Effector CD8-positive, alpha-beta T cell (primary cell): ENCODE results near the gene MRPS7.
A peak's percentile ranks its signal among the peaks of the same experiment; 100 is the strongest.

Experiments
- DNase-seq: peaks from one replicate; lab custom pipeline; 2025; lab: John Stamatoyannopoulos, UW
- total RNA-seq, 4 experiments: gene quantifications; one replicate each; lab custom pipeline; 2026; lab: John Stamatoyannopoulos, UW

MRPS7 gene
- total RNA-seq = 37.2 to 83.1 (median 46.7) reads per million in 4 experiments

DNA sequence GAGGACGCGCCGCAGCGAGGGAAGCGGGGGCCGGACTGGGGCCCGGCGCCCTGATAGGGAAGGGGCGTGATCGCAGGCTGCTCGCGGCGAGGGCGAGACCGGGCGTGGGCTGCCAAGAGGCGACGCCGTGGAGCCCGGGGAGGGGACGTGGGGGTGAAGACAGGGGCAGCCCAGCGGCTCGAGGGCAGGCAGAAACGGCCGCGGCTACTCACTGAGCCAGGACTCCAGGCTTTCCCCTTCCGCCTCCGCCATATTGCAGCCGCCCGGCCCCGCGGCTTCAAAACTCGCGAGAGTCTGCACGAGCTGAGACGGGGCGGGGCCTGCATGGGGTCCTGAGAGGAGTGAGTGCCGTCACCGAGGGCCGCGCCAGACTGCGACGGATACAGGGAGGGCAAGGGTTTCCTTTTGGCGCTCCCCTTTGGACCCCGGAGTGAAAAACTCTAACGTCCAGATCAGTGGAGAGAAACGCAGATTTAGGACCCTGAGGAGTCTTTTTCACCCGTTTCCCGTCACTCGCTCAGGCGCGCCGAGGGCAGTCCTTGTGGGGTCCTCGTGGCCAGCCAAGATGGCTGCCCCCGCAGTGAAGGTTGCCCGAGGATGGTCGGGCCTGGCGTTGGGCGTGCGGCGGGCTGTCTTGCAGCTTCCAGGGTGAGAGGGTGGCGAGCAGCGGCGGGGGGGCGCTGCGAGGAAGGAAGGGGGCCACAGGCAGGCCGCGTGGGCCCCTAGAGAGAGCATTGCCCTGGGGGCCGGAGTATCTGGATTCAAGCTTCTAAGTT is at the start of gene MRPS7, which contains the start of gene GGA3:
Gene MRPS7, plus strand, starts transcription at position 544 of the 776 bp plus-strand sequence. Its CDS starts 22 bp downstream, at position 566.
Gene GGA3, minus strand, starts transcription at position 271 of the 776 bp plus-strand sequence. Its CDS starts 19 bp downstream, at position 252.
- peak; percentile 93 for DNase-seq

DNA sequence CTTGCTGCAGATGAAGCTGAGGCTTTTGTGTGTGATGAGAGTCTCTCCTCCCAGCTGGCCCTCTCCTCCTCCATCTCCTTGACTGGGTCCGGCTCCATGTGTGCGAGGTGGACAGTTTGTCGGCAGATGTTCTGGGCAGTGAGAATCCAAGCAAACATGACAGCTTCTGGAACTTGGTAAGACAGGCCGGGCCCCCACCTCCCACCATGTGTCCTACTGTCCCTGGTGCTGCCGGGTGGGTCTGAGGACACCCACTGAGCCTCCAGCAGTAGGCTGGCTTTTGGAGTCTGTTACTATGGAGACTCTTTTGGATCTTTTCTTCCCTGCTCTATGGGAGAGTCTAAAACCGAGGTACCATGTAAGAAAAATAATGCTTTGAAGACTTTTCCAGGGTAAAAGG is 43.5 kb upstream of the MRPS7 start:
- DNase-seq = no peak

DNA sequence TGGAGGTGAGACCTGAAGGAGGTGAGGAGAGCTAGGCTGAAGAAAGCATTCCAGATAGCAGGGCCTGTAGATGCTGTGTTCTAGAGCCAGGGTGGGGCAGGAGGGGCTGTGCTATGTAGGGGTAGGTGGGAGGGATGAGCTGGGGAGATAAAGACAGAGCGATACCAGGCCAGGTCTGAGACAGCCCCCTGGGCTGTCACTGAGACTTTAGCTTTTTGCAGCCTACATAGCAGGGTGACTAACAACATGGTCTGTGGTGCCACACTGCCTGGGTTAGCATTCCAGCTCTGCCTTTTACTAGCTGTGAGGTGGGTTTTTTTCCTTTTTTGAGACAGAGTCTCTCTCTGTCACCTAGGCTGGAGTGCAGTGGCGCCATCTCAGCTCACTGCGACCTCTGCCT is 41.9 kb upstream of the MRPS7 start:
- DNase-seq = no peak

DNA sequence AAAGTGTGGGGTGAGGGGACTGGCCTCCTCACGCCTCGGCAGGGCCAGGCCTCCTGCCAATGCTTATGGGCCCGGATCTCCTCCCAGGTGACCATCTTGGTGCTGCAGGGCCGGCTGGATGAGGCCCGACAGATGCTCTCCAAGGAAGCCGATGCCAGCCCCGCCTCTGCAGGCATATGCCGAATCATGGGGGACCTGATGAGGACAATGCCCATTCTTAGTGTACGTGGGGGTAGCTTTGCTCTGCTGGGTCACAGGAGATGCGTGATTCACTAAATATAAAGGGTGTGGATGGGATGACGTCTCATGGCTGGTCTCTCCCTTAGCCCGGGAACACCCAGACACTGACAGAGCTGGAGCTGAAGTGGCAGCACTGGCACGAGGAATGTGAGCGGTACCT is 36.7 kb upstream of the MRPS7 start:
- no peak for DNase-seq

DNA sequence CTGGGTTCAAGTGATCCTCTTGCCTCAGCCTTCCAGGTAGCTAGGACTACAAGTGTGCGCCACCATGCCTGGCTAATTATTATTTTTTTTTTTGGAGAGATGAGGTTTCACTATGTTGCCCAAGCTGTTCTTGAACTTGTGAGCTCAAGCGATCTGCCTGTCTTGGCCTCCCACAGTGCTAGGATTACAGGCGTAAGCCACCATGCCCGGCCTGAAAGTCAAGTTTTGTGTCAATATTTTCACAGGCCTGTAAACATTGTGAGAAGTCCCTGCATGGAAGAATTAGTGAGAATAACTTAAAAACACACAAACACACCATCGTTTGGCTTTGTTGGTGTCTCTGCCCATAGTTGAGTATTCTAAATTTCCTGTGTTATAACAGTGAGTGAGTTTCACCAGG is 34.0 kb upstream of the MRPS7 start:
- no peak for DNase-seq

DNA sequence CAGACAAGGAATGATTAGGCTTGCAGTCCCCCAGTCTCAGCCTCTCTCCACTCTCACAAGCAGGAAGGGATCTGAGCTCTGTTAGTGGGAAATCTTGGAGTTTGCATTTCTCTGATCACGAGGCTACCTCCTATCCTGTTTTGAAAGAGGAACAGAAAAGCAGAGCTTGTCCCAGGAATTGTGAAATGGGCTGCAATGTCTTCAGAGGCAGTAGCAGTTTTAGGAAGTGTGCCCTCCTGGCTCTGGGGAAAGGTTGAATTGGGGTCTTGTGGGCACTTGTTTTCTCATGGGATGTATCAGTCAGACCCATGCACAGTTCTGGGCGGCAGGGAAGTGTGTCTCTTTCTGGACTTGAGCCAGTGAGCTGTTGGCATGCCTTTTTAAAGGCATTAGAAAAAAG is 33.4 kb upstream of the MRPS7 start:
- DNase-seq = no peak

DNA sequence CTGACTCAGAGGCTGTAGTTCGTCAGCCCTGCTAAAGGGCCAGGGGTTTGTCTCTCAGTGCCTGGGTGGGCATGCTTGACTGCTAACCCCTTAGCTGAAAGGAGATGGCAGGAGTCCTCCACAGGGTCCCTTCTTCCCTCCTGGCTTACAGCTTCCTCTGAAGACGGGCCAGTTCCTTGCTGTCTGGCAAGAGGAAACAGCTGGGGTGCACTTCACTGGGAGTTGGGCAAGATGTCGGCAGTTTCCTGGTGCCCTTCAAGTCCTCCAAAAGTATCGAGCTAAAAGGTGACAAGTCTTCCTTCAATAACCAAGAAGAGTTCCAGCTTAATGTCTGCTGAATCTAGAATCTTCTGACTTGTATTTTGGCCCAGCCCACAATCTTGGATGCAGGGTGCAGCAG is 32.8 kb upstream of the MRPS7 start:
- no peak for DNase-seq

DNA sequence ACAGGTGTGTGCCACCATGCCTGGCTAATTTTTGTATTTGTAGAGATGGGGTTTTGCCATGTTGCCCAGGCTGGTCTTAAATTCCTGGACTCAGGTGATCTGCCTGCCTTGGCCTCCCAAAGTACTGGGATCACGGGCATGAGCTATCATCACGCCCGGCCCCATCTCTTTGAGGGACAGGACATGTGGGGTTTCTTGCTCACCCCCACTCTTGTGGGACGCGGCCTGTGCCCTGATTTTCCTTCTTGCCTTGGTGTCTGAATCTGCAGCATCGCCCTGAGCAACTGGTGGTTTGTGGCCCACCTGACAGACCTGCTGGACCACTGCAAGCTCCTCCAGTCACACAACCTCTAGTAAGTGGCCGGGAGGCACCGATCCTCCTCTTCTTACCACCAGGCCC is 30.6 kb upstream of the MRPS7 start:
- DNase-seq = no peak

DNA sequence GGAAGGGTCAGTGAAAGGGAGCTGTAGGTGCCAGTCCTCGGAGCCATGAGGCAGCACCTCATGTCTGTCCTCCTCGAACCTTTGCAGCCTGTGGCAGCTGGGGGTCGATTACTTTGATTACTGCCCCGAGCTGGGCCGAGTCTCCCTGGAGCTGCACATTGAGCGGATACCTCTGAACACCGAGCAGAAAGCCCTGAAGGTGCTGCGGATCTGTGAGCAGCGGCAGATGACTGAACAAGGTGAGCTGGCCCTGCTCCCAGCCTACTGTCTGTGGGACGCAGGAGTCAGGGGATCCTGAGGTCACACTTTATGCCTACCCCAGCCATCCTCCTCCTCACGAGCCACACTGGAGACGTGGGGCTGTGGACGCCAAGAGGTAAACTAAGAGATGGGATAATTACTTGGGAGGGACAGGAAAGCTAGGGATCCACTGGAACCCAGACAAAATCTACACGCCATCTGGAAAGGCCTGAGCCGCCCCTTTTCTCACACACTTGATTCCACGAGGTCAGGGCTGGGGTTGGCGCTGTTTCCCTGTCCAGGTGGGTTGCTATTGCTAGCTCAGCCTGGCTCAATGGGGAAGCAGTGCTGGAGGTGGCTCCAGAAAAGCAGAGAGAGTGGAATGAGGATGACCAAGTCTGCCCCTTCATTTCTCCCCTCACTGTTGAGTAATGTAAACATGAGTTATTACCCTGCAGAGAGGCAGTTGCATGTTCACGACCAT is 29.8 kb upstream of the MRPS7 start:
- DNase-seq = no peak

DNA sequence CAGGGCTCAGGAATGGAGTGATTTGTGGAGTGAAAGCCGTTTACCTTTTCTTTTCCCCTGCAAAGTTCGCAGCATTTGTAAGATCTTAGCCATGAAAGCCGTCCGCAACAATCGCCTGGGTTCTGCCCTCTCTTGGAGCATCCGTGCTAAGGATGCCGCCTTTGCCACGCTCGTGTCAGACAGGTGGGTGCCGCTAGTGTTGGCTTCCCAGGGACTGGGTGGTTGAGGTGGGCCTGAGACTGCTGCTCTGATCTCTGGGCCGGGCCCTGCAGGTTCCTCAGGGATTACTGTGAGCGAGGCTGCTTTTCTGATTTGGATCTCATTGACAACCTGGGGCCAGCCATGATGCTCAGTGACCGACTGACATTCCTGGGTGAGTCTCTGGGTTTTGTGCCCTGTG is 28.9 kb upstream of the MRPS7 start:
- no peak for DNase-seq

DNA sequence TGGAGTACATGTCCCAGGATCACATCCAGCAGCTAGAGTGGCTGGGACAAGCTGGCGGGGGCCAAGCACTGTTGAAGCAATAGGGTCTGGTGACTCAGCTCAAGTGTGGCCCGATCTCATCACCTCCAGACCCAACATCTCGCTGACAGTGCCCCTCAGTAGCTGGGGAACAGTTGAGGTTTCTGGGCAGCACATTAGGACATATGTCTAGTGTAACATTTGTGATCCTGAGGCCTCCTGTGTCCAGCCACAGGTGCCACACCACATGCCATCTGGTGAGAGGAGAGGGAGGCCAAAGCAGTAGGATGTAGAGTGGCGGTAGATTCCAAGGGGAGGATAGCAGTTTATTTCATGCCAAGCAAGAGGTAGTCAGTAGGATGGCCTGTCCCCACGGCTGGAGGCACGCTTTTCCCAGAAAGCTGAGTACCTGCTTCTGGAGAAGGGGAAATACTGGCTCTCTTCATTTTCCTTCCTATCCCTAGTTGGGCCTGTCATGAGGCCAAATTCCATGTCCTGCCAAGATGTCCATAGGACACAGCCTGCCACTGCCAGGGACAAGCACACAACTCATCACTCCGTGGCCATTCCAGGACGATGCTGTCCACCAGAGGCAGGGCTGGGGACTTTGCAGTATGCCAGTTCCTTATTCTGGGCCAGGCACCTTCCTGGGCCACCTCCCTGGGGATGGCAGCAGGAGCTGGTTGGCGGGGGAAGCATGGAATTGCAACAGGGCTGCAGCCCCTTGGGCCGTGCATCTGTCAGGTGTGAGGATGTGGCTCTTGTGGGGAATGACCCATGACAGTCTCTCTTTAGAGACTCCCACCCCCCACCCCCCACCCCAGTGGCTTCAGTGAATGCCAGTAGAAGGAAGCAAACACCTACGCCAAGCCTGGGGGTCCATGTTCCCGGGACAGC is 24.3 kb upstream of the MRPS7 start:
- no peak for DNase-seq

DNA sequence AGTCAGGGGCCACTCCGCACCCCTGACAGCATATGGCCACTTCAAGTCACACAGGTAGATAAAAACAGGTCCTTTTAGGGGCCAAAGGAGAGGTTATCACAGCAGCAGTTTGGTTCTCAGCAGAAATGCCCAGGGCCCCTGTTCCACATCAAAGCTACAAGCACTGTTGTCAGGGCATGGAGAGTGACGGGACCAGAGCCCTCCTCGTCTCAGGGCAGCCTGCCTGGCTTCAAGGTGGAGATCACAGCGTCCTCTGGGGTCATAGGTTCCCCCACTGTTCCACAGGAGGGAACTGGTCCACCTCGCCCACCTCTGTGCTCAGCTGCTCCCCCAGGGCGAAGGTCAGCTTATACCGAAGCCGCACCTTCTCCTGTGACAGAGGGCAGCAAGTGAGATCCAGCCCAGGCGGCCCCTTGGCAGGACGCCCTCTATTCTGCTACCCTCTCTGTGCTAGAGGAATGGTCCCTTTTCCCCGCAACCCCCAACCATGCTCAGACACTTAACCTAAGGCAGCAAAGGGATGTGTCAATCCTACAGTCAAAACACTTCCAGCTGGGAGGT is 23.6 kb upstream of the MRPS7 start:
- DNase-seq = no peak

DNA sequence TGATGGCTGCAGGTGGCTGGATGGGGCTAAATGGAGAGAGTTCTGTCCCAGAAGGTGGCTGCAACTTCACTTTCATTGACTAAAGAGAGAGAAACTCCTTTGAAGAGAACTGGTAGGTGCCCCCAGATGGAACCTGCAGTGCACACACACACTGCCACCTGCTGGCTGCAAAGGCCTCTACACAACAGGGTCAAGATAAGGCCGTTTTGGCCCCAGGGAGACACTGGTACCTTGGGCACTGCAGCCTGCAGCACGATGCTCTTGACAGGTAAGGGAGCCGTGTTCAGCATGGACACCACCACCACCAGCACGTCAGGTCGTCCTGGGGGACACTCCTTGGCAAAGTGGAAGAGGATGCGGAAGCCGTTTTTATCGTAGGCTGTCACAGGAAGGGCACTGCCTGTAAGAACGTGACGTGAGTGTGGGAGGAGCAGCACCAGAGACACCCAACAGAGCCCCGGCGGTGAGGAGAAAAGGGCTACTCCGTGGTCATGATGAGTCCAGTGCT is 22.9 kb upstream of the MRPS7 start:
- DNase-seq = peak; percentile 27

DNA sequence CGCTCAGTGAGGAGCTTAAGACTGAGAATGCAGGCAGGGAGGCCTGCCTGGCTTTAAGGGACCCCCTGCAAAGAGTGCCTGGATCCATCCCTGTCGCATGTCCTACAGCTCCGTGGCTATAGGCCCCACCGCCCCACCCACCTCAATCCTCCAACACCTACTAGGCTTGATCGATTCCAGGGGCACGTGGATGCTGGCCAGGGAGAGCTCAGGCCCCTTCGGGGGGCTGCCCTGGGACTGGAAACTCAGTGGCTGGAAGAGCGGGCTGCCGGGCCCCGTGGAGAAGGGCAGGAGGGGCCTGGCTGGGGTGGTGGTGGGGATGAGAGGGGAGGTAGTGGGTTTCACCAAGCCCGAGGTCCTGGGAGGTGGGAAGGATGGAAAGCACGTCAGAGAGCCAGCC is 22.5 kb upstream of the MRPS7 start:
- DNase-seq = no peak

DNA sequence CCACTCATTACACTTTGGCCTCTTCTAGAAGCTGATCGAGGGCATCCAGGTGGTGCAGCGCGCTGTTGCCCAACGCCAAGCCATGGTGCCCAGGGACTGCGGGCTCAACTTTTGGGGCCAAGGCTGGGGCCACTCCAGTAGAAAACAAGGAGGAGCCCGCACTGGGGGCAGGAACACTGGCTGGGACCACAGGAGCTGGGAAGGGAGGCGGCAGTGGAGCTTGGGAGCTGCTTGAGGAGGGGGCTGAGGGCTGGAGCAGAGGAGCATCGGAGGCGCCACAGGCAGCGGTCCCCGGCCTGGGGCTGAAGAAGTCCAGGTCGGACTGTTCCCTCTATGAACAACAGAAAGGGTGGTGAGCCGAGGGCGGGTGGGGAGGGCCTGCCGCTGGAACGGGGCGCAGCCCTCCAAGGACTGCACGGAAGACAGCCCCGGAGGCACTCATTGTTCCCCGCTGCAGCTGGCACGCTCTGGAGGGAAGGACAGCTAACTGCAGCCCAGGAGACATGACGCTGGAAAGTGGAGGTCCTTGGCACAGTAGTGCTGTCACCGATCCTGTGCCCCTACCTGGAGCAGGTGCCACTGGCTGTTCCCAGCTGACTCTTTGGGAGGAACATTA is 21.8 kb upstream of the MRPS7 start:
- DNase-seq = no peak

DNA sequence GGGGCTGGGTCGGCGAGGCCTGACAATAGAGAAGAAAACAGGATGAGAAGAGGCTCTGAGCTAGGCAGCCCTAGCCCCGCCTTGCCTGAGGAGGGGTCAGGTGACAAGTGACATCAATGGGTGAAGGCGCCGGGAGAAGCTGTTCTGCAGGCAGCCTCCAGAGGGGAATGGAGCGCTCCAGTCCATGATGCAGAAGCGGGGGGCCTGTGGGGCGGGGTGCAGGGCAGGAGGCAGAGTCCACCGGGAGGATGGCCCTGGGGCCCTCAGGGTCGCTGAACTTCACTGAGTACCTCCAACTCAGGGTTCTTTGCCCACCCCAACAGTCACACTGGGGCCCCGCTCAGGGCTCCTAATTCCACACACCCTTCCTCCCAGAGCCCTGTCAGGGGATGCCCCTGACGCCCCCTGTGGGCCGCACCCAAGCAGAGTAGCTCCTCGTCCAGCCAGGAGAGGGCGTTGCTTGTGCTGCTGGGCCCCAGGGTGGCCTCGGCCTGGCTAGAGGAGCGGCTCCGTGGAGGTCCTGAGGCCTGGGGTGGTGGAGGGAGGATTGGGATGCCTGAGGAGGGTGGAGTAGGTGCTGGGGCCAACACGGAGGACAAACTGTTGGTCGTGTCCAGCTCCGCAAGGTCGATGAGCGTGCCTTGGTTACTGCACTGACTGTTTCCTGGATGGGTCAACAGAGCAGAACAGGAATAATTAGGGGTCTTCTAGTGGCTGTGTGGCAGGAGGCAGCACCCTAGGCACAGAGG is 21.1 kb upstream of the MRPS7 start:
- DNase-seq = peak; percentile 1

DNA sequence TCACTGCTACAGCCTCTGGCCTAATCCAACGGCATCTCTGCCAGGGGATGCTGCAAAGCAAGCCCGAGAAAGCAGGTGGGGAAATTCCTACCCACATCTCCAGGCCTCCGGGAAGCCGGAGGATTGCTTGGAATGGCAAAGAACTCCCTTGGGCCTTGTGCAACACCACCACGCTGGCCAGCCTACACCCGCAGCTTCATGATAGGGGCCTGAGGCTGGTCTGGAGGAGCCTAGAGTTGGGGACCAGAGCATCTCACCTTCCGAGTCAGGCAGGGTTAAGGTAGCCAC is 20.6 kb upstream of the MRPS7 start:
- DNase-seq = no peak

DNA sequence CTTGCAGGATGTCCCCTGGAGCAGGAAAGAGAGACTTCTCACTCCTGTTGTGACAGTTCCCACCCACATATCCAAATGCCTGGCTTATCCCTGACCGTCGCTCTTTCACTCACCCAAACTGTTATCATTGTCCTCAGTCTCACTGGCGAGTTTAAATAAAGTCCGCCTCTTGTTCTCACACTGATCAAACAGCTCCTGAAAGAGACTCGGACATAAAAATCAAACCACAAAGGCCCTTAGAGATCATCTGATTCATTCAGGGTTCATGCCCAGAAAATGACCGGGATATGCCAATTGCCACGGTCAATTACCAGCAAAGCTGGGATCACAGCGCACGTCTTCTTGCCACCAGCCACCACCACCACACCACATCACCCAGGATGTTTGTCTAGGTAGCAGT is 20.2 kb upstream of the MRPS7 start:
- no peak for DNase-seq

DNA sequence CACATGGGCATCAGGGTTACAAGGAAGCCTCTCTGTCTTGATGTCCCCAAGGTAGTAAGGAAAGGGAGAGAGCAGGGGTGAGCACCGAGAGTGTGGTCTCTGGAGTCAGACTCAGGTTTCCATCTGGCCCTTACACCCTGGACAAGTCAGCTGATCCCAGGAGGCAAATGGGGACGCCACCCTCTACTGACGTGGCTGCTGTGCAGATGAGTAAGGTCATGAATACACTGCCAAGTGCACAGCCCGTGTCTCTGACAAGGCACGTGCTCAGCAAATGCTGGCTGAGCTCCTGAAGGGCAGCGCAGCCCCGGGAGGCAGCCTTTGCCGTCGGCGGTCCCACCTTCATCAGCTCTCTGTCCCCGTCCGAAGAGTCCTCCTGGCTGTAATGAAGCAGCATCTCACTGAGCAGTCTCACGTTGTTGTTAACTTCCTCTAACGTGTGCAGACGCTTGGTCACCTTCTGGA is 19.7 kb upstream of the MRPS7 start:
- DNase-seq = no peak

DNA sequence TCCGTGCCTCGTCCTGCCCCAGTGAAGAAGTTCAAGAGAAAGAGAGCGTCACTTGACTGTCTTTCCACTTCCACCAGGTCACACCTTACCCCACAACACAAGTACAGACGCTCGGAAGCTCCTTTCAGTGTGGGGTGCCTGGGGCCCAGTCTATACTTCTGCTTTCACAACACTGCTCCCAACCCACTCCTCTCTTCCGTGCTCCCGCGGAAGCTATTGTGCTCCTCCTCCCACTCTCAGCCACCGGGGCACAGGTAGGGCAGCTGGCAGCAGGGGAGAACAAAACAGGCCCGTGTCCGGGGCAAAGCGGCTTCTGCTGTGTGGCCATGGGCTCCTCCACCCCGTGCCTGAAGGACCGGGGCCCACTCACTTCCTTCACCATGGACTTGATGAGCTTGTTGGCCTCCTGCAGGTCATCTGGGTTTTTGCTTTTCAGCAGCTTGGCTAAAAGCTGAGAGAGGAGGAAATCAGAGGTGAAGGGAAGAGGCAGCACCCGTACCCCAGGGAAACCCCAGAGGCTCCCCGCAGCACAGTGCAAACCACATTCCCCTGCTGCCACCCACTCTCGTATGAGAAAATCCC is 19.1 kb upstream of the MRPS7 start:
- no peak for DNase-seq
